Activated CD8-positive, alpha-beta memory T cell treated with anti-CD3 and anti-CD28 coated beads for 4 hours (primary cell): ENCODE data around the gene SPATA13.

Experiments used
- DNase-seq, 2 donors: peaks; one replicate each; pipeline ENCODE4 v3.0.0-alpha.2; 2020; ENCODE audit warnings: low read depth in 2 of 2

SPATA13 gene

GRCh38 chr13:24141333-24141910 lies 19.1 kb upstream of the SPATA13 start:
- no peak for DNase-seq

- DNase-seq, result no peak
These were observed 18.1 kb upstream of the SPATA13 start for GRCh38 chr13:24142453-24142852.

GRCh38 chr13:24142886-24143285 lies 17.6 kb upstream of the SPATA13 start:
- DNase-seq, result no peak

GRCh38 chr13:24145240-24145639 lies 15.3 kb upstream of the SPATA13 start:
- no peak for DNase-seq

- DNase-seq, result no peak
These were observed 14.8 kb upstream of the SPATA13 start for GRCh38 chr13:24145674-24146073.

- DNase-seq, result no peak
These were observed 13.5 kb upstream of the SPATA13 start for GRCh38 chr13:24146961-24147569.

GRCh38 chr13:24147570-24147963 lies 13.0 kb upstream of the SPATA13 start:
- no peak for DNase-seq

GRCh38 chr13:24148414-24149235 lies 11.9 kb upstream of the SPATA13 start:
- DNase-seq, result no peak

- no peak for DNase-seq
These were observed 11.1 kb upstream of the SPATA13 start for GRCh38 chr13:24149246-24150032.

- DNase-seq, result no peak
These were observed 9.9 kb upstream of the SPATA13 start for GRCh38 chr13:24150572-24150971.

- DNase-seq, result no peak
These were observed 8.7 kb upstream of the SPATA13 start for GRCh38 chr13:24151864-24152263.

GRCh38 chr13:24152292-24153214 lies 8.0 kb upstream of the SPATA13 start:
- DNase-seq, result no peak

GRCh38 chr13:24153347-24153746 lies 7.2 kb upstream of the SPATA13 start:
- no peak for DNase-seq

- no peak for DNase-seq
These were observed 6.4 kb upstream of the SPATA13 start for GRCh38 chr13:24153979-24154701.

GRCh38 chr13:24159357-24159756 lies 1.2 kb upstream of the SPATA13 start:
- no peak for DNase-seq

GRCh38 chr13:24161010-24161775 lies 673 bp downstream of the SPATA13 start:
- peak; percentile 3 to 5 for DNase-seq

GRCh38 chr13:24161980-24162525 lies 1.5 kb downstream of the SPATA13 start:
- no peak for DNase-seq

- DNase-seq, result no peak
These were observed 2.1 kb downstream of the SPATA13 start for GRCh38 chr13:24162604-24163003.

- DNase-seq, result no peak
These were observed 5.2 kb downstream of the SPATA13 start for GRCh38 chr13:24165746-24166145.
